ENCODE measurements around the gene ALDH1B1.
"Not testable (repeated sequence)": the region's sequence is repeated elsewhere in the genome, so short reads cannot be mapped to it uniquely, and the experiment has no call there.

The ALDH1B1 gene

GRCh38 chr9:38359689-38360385, 32.7 kb upstream of the ALDH1B1 start:
- DNase-seq: peak in 1 of 42 donors; percentile 7
- intact Hi-C loops (cut with DNase I): loop anchor here (5.0 to 10.0 kb wide), 2 partner anchors 275 to 448 kb away; no protein-coding TSS in a partner anchor

GRCh38 chr9:38360839-38361472, 31.5 kb upstream of the ALDH1B1 start:
- peak in 5 of 42 donors; percentile 12 to 28 (median 17) for DNase-seq
- intact Hi-C loops (cut with DNase I): loop anchor here (5.0 to 10.0 kb wide), 2 partner anchors 276 to 449 kb away; no protein-coding TSS in a partner anchor

- intact Hi-C loops (cut with DNase I): loop anchor here (5.0 to 10.0 kb wide), 2 partner anchors 277 to 449 kb away; no protein-coding TSS in a partner anchor
- peak in 25 of 42 donors; percentile 8 to 61 (median 36) for DNase-seq
Measured at GRCh38 chr9:38361473-38361850, 31.0 kb upstream of the ALDH1B1 start.

GRCh38 chr9:38362852-38363588, 29.5 kb upstream of the ALDH1B1 start:
- intact Hi-C loops (cut with DNase I): loop anchor here (5.0 to 10.0 kb wide), 2 partner anchors 278 to 451 kb away; no protein-coding TSS in a partner anchor
- DNase-seq: peak in 30 of 42 donors; percentile 7 to 70 (median 39)

- peak in 1 of 42 donors; percentile 16 for DNase-seq
- intact Hi-C loops (cut with DNase I): loop anchor here (5.0 to 10.0 kb wide), 2 partner anchors 279 to 451 kb away; no protein-coding TSS in a partner anchor
Measured at GRCh38 chr9:38363589-38363925, 28.9 kb upstream of the ALDH1B1 start.

- intact Hi-C loops (cut with DNase I): loop anchor here (10.0 kb wide), 1 partner anchor 283 kb away; no protein-coding TSS in a partner anchor
- no peak for DNase-seq
Measured at GRCh38 chr9:38367898-38368297, 24.6 kb upstream of the ALDH1B1 start.

- intact Hi-C loops (cut with DNase I): loop anchor here (10.0 kb wide), 1 partner anchor 284 kb away; no protein-coding TSS in a partner anchor
- DNase-seq: no peak
Measured at GRCh38 chr9:38368731-38369130, 23.8 kb upstream of the ALDH1B1 start.

- DNase-seq: no peak
- intact Hi-C loops (cut with DNase I): no loop called here
Measured at GRCh38 chr9:38370176-38370575, 22.3 kb upstream of the ALDH1B1 start.

GRCh38 chr9:38371495-38371894, 21.0 kb upstream of the ALDH1B1 start:
- DNase-seq: peak in 2 of 42 donors; percentile 12 to 16
- intact Hi-C loops (cut with DNase I): no loop called here

GRCh38 chr9:38372762-38373619, 19.5 kb upstream of the ALDH1B1 start:
- peak in 1 of 42 donors; percentile 1 for DNase-seq
- intact Hi-C loops (cut with DNase I): no loop called here

GRCh38 chr9:38373679-38374078, 18.8 kb upstream of the ALDH1B1 start:
- intact Hi-C loops (cut with DNase I): no loop called here

GRCh38 chr9:38374847-38375571, 17.5 kb upstream of the ALDH1B1 start:
- DNase-seq: no peak
- intact Hi-C loops (cut with DNase I): no loop called here

More at GRCh38 chr9:38373679-38374078, 18.8 kb upstream of the ALDH1B1 start:
- DNase-seq: no peak

GRCh38 chr9:38375572-38375963, 16.9 kb upstream of the ALDH1B1 start:
- intact Hi-C loops (cut with DNase I): no loop called here
- DNase-seq: no peak

GRCh38 chr9:38376021-38376670, 16.4 kb upstream of the ALDH1B1 start:
- no peak for DNase-seq
- intact Hi-C loops (cut with DNase I): no loop called here

GRCh38 chr9:38377336-38378083, 15.0 kb upstream of the ALDH1B1 start:
- DNase-seq; intact Hi-C loops (cut with DNase I): not testable (repeated sequence)

GRCh38 chr9:38380230-38380871, 12.2 kb upstream of the ALDH1B1 start:
- intact Hi-C loops (cut with DNase I): no loop called here

More at GRCh38 chr9:38380230-38380871, 12.2 kb upstream of the ALDH1B1 start:
- no peak for DNase-seq

Data from head of caudate nucleus (tissue), 42 donors.